GM19455 (cell line): Measurements from ENCODE around the gene NOXO1.
"Not testable (repeated sequence)": the region's sequence is repeated elsewhere in the genome, so short reads cannot be mapped to it uniquely, and the experiment has no call there.

ENCODE experiments used
- ATAC-seq: cut with Tn5 transposase; IDR thresholded peaks from one replicate; pipeline ENCODE4 v1.9.1; 2021; ENCODE audit not compliant: unreplicated experiment

The NOXO1 gene

DNA sequence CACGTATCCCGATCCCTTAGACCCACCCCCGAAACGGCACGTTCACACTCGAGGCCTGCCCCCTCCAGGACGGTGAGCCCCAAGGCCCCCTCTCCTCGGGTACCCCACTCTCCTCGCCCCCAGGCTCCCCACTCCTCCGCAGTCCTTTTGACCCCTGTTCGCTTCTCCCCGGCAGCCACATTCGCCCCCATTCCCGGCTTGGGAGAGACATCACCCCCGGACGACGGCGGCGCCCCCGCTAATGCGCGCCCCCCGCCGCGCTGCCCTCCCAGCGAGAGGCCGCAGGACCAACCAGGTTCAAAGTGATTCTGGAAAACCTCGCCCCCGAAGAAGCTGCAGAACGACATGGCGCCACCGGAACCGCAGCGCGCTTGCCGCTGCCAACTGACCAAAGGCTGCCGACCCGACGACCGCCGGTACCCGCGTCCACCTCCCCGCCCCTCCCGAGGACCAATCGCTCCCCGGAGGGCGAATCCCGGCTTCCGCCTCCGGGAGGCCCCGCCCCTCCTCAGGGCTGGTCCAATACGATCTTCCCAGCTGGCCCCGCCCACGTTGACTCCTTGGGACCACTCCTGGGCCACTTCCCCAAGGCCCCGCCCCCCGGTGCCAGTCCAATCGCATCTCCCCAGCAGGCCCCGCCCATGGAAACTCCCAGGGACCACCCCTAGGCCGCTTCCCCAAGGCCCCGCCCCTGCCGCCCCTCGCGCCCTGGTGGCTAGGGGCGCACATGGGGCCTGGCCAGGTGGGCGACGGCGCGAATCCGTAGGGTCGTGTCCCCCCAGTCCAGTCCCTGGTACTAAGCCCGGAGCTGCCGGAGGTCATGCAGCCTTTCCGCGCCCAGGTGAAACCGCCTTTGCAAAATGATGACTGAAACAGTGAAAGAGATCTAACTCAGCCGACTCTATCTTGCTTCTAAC lies 38.2 kb downstream of the NOXO1 start, which contains the start of gene MSRB1:
Gene MSRB1, minus strand, starts transcription at position 390 of the 917 bp plus-strand sequence. Its CDS starts 43 bp downstream, at position 347.
- ATAC-seq = peak; percentile 88

DNA sequence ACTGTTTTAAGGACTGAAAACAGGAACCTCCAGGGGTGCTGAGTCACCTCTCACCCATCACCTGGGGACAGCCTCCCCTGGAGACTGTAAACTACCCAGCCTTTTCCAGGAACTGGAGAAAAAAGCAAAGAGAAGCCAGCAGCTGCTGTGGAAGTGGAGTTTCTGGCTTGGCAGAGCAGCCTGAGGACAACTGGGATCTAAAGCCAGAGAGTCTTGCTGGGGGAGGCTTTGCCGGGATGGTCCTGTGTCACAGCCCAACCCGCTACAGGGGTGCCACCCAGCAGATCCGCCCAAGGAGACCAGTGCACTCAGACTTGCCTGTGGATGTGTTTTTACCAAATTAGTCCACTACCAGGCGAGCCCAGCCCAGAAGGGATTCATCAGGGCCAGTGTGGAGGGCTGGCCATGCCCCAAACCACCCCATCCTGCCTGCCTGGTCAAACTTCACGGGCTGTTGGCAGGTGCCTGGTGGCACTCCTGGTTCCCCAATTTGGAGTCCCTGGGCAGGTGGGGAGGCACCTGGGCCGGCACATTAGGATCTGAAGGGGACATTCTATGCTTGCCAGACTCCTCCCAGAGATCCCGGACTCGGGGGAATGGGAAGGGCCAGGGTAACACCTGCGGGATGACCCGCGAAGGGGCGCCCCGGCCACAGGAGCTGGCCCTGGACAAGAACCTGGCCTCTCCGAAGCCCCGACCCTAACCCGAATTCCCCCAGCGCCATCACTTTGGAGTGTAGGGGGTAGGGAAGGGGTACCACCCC lies 39.0 kb downstream of the NOXO1 start:
- ATAC-seq = no peak

DNA sequence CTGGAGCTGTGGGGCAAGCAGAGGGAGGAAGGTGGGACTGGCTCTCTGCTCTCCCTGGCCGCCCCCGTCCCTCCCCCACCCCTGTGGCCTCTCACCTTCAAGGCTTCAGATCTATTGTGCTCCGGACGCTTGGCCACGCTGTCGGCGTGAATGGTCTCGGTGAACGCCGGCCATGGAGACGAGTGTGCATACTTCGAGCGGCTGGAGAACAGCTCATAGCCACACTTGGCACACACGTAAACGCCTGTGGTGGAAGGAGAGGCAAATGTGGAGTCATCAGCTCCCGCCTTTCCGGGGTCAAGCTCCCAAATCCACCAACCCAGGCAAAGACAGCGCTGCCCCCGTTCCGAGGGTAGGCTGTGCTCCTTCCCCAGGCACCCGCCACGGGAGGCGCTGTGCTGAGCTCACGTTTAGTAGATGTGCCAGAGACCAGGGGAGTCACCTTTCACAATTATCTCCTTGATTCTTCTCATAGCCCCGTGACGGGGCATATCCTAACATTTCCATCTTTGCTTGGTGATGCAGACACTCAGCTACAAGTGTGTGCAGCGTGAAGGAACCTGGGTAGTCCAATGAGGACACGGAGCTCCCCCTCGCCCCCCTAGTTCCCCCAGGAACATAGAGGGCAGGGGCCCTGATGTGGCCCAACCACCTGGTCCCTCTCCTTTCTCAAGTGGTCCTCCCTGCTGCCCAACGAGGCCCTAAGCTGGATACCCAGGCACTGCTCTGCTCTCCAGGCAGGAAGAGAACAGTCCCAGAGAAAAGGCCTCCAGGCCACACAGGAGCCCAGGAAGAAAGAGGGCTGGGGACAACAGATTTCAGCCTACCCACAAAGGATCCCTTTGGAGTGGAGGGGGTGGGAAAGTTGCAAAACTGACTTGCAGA lies 39.9 kb downstream of the NOXO1 start:
- no peak for ATAC-seq

DNA sequence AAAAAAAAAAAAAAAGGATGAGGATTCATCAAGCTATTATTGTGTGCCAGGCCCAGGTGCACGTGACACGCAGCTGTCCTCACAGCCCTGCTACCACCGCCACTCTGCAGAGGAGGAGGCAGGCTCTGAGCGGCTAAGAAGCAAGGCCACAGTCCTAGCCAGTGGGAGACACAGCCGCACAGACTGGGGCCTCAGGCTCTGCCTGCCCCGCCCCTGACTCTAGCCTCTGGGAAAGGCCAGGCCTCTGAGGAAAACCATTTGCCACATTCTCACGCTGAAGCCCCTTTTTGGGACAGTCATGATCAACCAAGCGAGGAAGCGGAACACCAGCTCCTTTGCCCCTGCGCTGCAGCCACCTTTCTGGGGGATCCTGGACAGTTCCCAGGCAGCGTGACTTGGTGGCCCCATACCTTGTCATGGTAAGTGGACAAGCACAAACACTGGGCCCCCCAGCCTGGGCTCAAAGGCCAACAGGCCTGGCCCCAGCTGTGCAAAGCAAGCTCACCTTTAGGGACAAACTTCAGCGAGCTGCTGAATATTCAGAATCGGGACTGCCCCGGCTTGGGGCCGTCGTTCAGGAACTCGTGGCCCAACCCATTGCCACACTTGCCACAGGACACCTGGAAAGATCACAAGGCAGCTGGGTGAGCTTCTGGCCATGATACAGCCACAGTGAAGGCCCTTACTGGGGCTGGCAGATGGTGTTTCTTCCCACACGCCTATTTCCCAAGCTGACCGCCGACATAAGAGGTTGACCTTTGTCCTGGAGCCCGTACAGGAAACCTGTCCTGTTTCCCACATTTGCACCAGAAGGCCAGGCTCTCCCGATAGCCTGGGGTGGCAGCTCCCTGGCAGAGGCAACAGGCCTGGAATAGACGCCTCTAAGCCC lies 40.8 kb downstream of the NOXO1 start:
- ATAC-seq = no peak

DNA sequence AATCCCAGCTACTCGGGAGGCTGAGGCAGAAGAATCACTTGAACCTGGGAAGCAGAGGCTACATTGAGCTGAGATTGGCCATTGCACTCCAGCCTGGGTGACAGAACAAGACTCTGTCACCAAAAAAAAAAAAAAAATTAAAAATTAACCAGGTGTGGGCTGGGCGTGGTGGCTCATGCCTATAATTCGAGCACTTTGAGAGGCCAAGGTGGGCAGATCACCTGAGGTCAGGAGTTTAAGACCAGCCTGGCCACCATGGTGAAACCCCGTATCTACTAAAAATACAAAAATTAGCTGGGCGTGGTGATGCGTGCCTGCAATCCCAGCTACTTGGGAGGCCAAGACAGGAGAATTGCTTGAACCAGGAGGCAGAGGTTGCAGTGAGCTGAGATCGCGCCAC lies 41.4 kb downstream of the NOXO1 start:
- ATAC-seq = not testable (repeated sequence)

DNA sequence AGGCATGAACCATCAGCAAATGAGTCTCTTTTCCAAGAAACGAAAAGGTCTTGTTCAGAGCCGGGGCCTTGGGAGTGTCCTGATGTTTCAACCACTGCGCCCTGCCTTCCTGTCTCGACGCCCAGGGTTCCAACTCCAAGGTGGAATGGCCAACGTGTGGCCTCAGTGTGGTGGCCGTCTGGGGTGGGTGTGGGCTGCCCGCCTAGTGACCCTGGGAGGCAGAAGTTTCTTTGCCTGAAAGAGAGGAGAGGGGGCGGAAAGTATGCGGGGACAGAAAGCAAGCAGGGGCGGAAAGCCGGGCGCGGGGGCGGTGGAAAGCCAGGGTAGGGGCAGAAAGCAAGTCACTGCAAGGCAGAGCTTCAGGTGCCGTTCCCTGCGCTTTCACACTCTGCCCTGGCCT lies 42.4 kb downstream of the NOXO1 start:
- no peak for ATAC-seq

DNA sequence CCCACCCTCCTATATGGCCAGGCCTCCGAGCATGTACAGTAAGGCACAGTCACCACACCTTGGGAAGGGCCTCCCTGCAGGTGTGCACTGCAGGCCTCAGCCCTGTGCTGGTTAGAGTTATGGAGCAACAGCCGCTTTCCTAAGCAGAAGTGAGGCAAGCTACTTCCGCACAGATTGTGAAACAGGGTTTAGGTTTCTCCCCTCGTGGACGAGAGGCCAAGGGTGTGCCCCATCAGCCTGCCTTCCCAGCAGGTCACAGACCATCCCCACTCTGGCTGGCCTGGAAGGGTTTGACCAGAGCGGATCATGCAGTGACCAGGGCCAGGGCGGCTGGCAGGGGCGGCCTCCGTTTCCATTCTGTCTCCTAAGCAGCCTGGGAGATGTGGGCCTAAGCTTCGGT lies 43.0 kb downstream of the NOXO1 start:
- no peak for ATAC-seq

DNA sequence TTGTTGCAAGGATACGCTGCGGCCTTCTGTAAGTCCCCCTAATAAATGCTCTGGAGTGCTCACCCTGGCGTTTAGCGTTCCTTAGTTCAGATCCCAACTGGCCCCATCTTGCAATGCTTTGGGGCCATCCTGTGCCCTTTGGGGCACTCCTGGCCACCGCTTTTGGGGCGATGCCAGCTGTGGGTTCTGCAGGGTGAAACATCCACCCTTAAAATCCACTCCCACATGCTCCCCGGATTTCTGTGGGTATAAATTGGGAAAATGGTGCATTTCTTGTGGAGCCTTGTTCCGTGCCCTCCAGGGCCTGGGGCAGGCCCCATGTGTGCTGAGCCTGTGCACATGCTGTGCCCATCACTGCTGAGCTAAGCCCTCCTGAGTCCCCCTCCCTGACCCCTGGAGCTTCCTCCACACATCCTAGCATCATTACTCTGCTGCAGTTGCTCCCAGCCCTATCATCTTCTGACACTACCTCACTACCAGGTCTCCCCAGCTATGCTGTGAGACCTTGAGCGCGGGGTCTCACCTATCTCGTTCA lies 44.3 kb downstream of the NOXO1 start:
- no peak for ATAC-seq

DNA sequence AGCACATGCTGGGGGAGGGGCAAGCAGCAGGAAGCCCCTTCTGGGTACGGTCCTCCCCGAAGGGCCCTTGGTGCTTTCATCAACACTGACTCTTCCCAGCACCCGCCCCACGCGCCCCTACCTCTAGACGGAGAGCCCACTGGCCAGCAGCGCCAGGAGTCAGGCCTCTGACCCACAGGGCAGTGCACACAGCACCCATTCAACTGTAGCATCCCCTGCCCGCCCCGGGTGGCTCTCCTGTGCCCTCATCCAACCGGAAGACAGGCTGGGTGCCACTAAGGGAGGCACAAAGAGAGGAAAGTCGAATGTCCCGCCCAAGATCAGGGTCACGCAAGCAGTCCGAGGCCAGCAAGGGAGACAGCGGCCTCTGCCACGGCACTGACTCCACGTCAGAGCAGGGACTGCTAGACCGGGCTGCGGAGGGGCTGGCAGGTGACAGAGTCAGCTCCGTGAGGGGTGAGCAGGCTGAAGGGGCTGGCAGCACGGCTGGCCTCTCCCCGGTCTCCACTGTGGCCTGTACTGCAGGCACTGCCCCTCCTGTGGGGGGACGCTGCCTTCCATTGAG lies 48.1 kb downstream of the NOXO1 start:
- ATAC-seq = no peak

DNA sequence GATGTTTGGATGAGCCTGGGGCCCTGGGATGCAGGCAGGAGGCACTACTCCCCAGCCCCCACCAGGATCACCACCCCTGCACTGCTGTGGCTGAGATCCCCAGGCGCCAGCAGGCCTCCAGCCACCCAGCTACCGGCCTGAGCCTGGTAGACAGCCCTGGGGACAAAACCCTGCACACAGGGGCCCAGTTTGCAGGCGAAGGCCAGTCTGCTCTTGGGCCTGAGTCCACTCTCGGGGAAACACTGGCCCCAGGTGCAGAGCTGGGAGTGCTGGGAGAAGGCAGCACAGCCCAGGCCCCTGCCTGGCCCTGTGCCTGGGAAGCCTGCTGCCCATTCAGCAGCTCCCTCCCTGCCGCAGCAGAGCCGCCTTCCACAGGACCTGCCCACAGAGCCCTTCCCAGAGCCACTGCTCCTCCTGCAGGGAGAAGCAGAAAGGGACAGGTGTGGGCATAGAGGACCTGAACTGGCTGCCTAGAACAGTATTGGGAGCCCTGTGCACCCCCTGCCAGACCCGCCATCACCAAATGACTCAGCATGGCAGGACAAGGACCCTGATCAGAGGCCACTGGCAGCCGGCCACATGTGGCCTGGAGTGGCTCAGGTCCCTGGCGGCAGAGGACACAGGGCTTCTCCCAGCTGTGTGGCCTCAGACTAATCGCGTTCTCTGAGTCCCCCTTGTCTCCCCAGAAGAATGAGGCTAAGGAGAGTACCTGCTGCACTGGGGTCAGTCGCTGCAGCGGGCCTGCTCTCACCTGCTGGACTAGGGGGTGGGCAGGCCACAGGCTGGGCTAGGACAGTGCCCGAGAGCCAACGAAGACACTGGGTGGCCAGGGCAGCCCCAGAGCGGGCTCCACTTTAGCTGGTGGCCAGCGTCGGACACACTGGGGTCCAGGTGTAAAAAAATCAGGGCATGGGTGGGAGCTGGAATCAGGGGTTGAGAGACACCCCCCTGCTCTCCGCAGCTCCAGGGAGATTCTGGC lies 48.9 kb downstream of the NOXO1 start:
- ATAC-seq = no peak

DNA sequence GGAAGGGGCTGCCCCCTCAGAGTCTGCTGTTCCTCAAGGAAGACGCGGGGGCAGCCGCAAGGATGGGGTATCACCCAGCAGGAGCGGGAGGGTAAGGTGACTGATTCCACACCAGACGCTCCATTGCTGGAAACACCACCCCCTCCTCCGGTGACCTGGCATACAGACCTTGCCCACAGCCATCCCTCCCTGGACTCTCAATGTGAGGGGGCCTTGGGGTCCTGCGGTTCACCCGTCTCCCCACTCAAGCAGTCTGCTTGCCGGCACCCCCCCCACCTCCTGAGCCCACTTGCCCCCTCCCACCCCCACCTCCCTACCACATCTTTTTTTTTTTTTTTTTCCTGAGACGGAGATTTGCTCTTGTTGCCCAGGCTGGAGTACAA lies 50.9 kb downstream of the NOXO1 start:
- ATAC-seq = no peak

DNA sequence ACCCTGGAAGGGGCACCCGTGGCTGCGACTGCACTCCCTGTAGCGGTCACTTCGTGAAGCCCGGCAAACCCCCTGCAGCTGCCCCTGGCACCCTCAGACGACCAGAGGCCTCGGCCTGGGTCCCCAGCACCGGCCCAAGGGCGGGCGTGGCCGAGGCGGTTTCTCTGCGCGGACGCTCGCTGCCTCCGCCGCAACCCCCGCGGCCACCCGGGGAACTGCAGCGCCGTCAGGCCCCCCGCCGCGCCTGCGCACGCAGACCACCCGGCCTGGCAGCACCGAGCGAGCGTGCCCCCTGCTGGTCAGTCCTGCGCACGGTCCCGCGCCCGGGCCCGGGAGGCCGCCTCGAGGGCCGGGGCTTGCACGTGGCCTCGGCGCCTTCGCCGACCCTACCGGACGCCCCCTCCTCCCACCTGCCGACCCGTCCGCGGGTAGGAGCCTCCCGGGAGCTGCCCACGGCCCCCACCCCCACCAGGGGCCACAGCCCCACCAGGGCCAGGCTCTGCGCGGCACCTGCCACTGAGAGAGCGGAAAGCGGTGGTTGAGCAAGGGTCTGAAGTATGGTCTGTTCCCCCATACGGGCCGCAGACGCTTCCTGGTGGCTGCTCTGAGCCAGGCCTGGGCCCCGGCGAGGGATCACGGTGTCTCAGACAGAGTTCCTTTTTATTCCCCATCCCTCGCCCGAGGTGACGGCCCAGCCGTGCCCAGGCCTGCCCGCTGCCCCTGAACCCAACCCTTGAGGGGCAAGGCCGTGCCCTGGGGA lies 51.5 kb downstream of the NOXO1 start:
- ATAC-seq = peak; percentile 79

DNA sequence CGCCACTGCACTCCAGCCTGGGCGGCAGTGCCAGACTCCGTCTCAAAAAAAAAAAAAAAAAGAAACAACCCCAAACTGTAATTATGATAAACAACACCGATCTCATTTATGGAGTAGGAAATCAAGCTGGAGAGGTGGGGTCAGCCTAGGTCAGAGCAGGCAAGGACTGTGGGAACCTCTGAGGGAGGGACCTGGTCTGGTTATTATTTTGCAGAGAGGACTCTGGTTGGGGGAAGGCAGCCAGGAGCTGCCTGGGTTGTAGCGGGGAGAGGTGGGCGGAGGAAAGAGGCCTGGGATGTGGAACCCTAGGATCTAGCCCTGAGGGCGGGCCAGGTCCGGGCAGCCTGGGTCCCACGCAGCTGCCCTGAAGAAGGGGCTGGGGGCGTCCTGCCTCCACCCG lies 52.2 kb downstream of the NOXO1 start:
- ATAC-seq = no peak
